ENCODE results near the gene CCDC74B.

GRCh38 chr2:130162968-130163367, 18.1 kb upstream of the CCDC74B start:
- no peak for TF ChIP-seq SP1 (IDR thresholded peaks at IDR 0.05)
- TF ChIP-seq ARNT (IDR thresholded peaks at IDR 0.05), result no peak
- no peak for TF ChIP-seq BHLHE40 (IDR thresholded peaks at IDR 0.05; ENCODE audit: borderline replicate concordance)
- TF ChIP-seq CTBP1 (IDR thresholded peaks at IDR 0.05; ENCODE audit: borderline replicate concordance), result no peak
- TF ChIP-seq FOXM1 (IDR thresholded peaks at IDR 0.05; ENCODE audit: borderline replicate concordance), result no peak
- no peak for TF ChIP-seq FOXA1 (IDR thresholded peaks at IDR 0.05)
- no peak for TF ChIP-seq FOXK2 (IDR thresholded peaks at IDR 0.05)
